ENCODE results near the gene PSME2.

GRCh38 chr14:24156840-24157239 is 10.4 kb upstream of the PSME2 start:
- no peak for TF ChIP-seq EZH2 (IDR thresholded peaks at IDR 0.05; ENCODE audit: borderline replicate concordance, low read length)
- no peak for TF ChIP-seq CTCF (conservative IDR thresholded peaks at IDR 0.05 in 1 of 2, IDR thresholded peaks at IDR 0.05 in 1 of 2; ENCODE audit: extremely low read depth in 1 of 2, insufficient read depth in 1 of 2, low read depth in 1 of 2, low read length in 2 of 2)

All from mammary epithelial cell (primary cell).